CD8-positive, alpha-beta memory T cell (primary cell): ENCODE results near the gene SMG1. TPM values are rescaled to one million over a fixed set of nuclear protein-coding genes. Genes with fewer than 3 reads are reported as not detected.

ENCODE experiments used
- CTCF ChIA-PET: fragments of 350-600 bp; sonication (Branson Sonifier 250); formaldehyde crosslinking; loops from one replicate; lab custom pipeline; 2021; ENCODE audit warnings: antibody characterized with exemption; lab: Charles Lee
- POLR2A ChIA-PET: fragments of 350-600 bp; sonication (Branson Sonifier 250); formaldehyde crosslinking; loops from one replicate; lab custom pipeline; 2021; ENCODE audit warnings: antibody characterized with exemption; lab: Charles Lee
- DNase-seq, 5 donors: peaks; one replicate each; pipeline versions ENCODE4 v3.0.0 to v3.0.0-alpha.2; 2020 to 2022; ENCODE audit warnings: mixed read lengths in 1 of 5
- H3K27ac ChIP-seq: one replicate; pipeline ENCODE4 v1.7.0; 2013; ENCODE audit warnings: low read depth, mild to moderate bottlenecking, low read length, moderate library complexity
- H3K27me3 ChIP-seq: 2 replicates; pipeline ENCODE4 v1.7.0; 2013; ENCODE audit warnings: low read length, mild to moderate bottlenecking; ENCODE audit not compliant: insufficient read depth, poor library complexity, severe bottlenecking
- H3K36me3 ChIP-seq: 2 replicates; pipeline ENCODE4 v1.7.0; 2013; ENCODE audit warnings: mild to moderate bottlenecking, low read length, moderate library complexity; ENCODE audit not compliant: insufficient read depth
- H3K4me1 ChIP-seq: 2 replicates; pipeline ENCODE4 v1.7.0; 2013; ENCODE audit warnings: mild to moderate bottlenecking, low read length, moderate library complexity; ENCODE audit not compliant: insufficient read depth
- H3K4me3 ChIP-seq: 2 replicates; pipeline ENCODE4 v1.7.0; 2013; ENCODE audit warnings: mild to moderate bottlenecking, low read length
- H3K9me3 ChIP-seq: 2 replicates; pipeline ENCODE4 v1.7.0; 2013; ENCODE audit warnings: mild to moderate bottlenecking, low read length
- H3K27ac Mint-ChIP-seq, 8 donors: one replicate each; pipeline ENCODE4 v1.8.0; 2020 to 2021; ENCODE audit warnings: mixed read lengths in 8 of 8, mild to moderate bottlenecking in 6 of 8, inconsistent platforms in 3 of 8, moderate library complexity in 3 of 8
- H3K27me3 Mint-ChIP-seq, 2 donors: one replicate each; pipeline ENCODE4 v1.8.0; 2020 to 2021; ENCODE audit warnings: mixed read lengths in 2 of 2, mild to moderate bottlenecking in 1 of 2, moderate library complexity in 1 of 2
- H3K36me3 Mint-ChIP-seq, 3 donors: one replicate each; pipeline ENCODE4 v1.8.0; 2020 to 2021; ENCODE audit warnings: mixed read lengths in 3 of 3, inconsistent platforms in 1 of 3, mild to moderate bottlenecking in 1 of 3
- H3K4me1 Mint-ChIP-seq, 3 donors: one replicate each; pipeline ENCODE4 v1.8.0; 2020 to 2021; ENCODE audit warnings: mixed read lengths in 3 of 3, inconsistent platforms in 1 of 3, mild to moderate bottlenecking in 1 of 3
- H3K4me3 Mint-ChIP-seq, 7 donors: one replicate each; pipeline ENCODE4 v1.8.0; 2020 to 2021; ENCODE audit warnings: mixed read lengths in 7 of 7, mild to moderate bottlenecking in 6 of 7, moderate library complexity in 4 of 7, inconsistent platforms in 2 of 7
- H3K9me3 Mint-ChIP-seq, 5 donors: one replicate each; pipeline ENCODE4 v1.8.0; 2020 to 2022; ENCODE audit warnings: mixed read lengths in 5 of 5, mild to moderate bottlenecking in 3 of 5, moderate library complexity in 2 of 5, inconsistent platforms in 1 of 5
- polyA plus RNA-seq: library from polyadenylated mRNA; unstranded; fragments of 300-500 nt; fragmentation: Illumina TruSeq; gene quantifications from one replicate; pipeline ENCODE4 v1.2.3, GENCODE V29; 2021
- total RNA-seq, 2 experiments: library from RNA; stranded (reverse); gene quantifications; one replicate each; pipeline ENCODE4 v1.2.3, GENCODE V29; 2021

SMG1 gene
- total and polyA plus RNA-seq, 3 experiments from 2014 or later = 17.8 to 98.2 (median 90.9) TPM

- ChIA-PET CTCF (interaction anchor here (1.0 to 4.5 kb wide), 2 partner anchors 9 to 14 kb away, joined by 3 to 37 read pairs; partner anchors contain the start of gene ARL6IP1), POLR2A (no interaction called here)
- Histone ChIP-seq H3K4me3 (no peak overlapping the region), H3K36me3 (peaks cover 33% of the 10 kb centered on the region), H3K4me1 (peaks cover 4% of the 10 kb centered on the region), H3K9me3 (no peaks in the 10 kb centered on the region), H3K27ac (no peak overlapping the region), H3K27me3 (no peaks in the 10 kb centered on the region)
- peaks cover 0 to 1% (median 0%) of the 10 kb centered on the region in 5 donors for H3K9me3 Mint-ChIP-seq
- DNase-seq = no peak
- peaks cover 13 to 67% (median 18%) of the 10 kb centered on the region in 3 donors for H3K36me3 Mint-ChIP-seq
- H3K4me1 Mint-ChIP-seq = peaks cover 12 to 16% (median 12%) of the 10 kb centered on the region in 3 donors
- H3K27me3 Mint-ChIP-seq = no peaks in the 10 kb centered on the region
- peak overlapping the region in 1 of 8 donors; percentile 30 for H3K27ac Mint-ChIP-seq
- no peak overlapping the region for H3K4me3 Mint-ChIP-seq
These were observed 109.9 kb downstream of the SMG1 start for GRCh38 chr16:18816286-18816685.

- H3K4me1 ChIP-seq = no peaks in the 10 kb centered on the region
- Mint-ChIP-seq H3K9me3 (peaks cover 0 to 1% (median 0%) of the 10 kb centered on the region in 5 donors), H3K36me3 (peaks cover 13 to 75% (median 26%) of the 10 kb centered on the region in 3 donors), H3K27me3 (no peaks in the 10 kb centered on the region), H3K4me3 (no peak overlapping the region), H3K4me1 (no peaks in the 10 kb centered on the region), H3K27ac (peak overlapping the region in 2 of 8 donors; percentile 20 to 46)
- H3K36me3 ChIP-seq = peaks cover 51% of the 10 kb centered on the region
- no peak for DNase-seq
- no peak overlapping the region for H3K4me3 ChIP-seq
- CTCF ChIA-PET = no interaction called here
- no peaks in the 10 kb centered on the region for H3K9me3 ChIP-seq
- POLR2A ChIA-PET = no interaction called here
- H3K27ac ChIP-seq = no peak overlapping the region
- H3K27me3 ChIP-seq = no peaks in the 10 kb centered on the region
These were observed 114.3 kb downstream of the SMG1 start for GRCh38 chr16:18811925-18812324.

GRCh38 chr16:18809165-18809564 lies 117.0 kb downstream of the SMG1 start:
- H3K27ac Mint-ChIP-seq = peak overlapping the region in 1 of 8 donors; percentile 85
- H3K9me3 Mint-ChIP-seq = peaks cover 0 to 1% (median 0%) of the 10 kb centered on the region in 5 donors
- no peak overlapping the region for H3K4me3 Mint-ChIP-seq
- no peak for DNase-seq
- ChIA-PET POLR2A (no interaction called here), CTCF (interaction anchor here (1.3 kb wide), 1 partner anchor 8 kb away, joined by 5 read pairs; the partner anchor contains the start of gene ARL6IP1)
- H3K27me3 ChIP-seq = no peaks in the 10 kb centered on the region
- no peak overlapping the region for H3K4me3 ChIP-seq
- H3K36me3 Mint-ChIP-seq = peaks cover 13 to 65% (median 22%) of the 10 kb centered on the region in 3 donors
- no peak overlapping the region for H3K27ac ChIP-seq
- H3K9me3 ChIP-seq = no peaks in the 10 kb centered on the region
- peaks cover 5% of the 10 kb centered on the region for H3K4me1 ChIP-seq
- H3K36me3 ChIP-seq = peaks cover 41% of the 10 kb centered on the region
- H3K4me1 Mint-ChIP-seq = peaks cover 2 to 21% (median 2%) of the 10 kb centered on the region in 3 donors
- H3K27me3 Mint-ChIP-seq = no peaks in the 10 kb centered on the region

GRCh38 chr16:18805257-18805773 lies 120.9 kb downstream of the SMG1 start:
- Histone ChIP-seq H3K27me3 (no peaks in the 10 kb centered on the region), H3K4me3 (no peak overlapping the region), H3K27ac (no peak overlapping the region), H3K9me3 (no peaks in the 10 kb centered on the region), H3K36me3 (peaks cover 23% of the 10 kb centered on the region), H3K4me1 (peaks cover 31% of the 10 kb centered on the region)
- Mint-ChIP-seq H3K4me1 (peaks cover 24 to 46% (median 32%) of the 10 kb centered on the region in 3 donors), H3K27ac (peak overlapping the region in 3 of 8 donors; percentile 46 to 79 (median 63)), H3K36me3 (peaks cover 0 to 54% (median 12%) of the 10 kb centered on the region in 3 donors), H3K27me3 (peaks cover 0 to 2% of the 10 kb centered on the region in 2 donors), H3K9me3 (no peaks in the 10 kb centered on the region), H3K4me3 (no peak overlapping the region)
- DNase-seq = no peak
- ChIA-PET POLR2A (no interaction called here), CTCF (no interaction called here)

GRCh38 chr16:18804540-18804939 lies 121.7 kb downstream of the SMG1 start:
- peaks cover 31 to 54% (median 39%) of the 10 kb centered on the region in 3 donors for H3K4me1 Mint-ChIP-seq
- H3K4me3 Mint-ChIP-seq = no peak overlapping the region
- POLR2A ChIA-PET = interaction anchor here (0.6 to 6.3 kb wide), 2 partner anchors 14 to 15 kb away, joined by 5 to 118 read pairs; partner anchors contain the start of gene RPS15A
- no peak overlapping the region for H3K4me3 ChIP-seq
- no peaks in the 10 kb centered on the region for H3K9me3 Mint-ChIP-seq
- CTCF ChIA-PET = interaction anchor here (1.1 to 3.5 kb wide), 2 partner anchors 12 to 15 kb away, joined by 3 to 37 read pairs; partner anchors contain the start of gene RPS15A
- H3K27ac Mint-ChIP-seq = peak overlapping the region in 5 of 8 donors; percentile 51 to 87 (median 80)
- peaks cover 0 to 2% of the 10 kb centered on the region in 2 donors for H3K27me3 Mint-ChIP-seq
- peaks cover 15% of the 10 kb centered on the region for H3K36me3 ChIP-seq
- no peak for DNase-seq
- peaks cover 0 to 46% (median 10%) of the 10 kb centered on the region in 3 donors for H3K36me3 Mint-ChIP-seq
- no peaks in the 10 kb centered on the region for H3K9me3 ChIP-seq
- no peaks in the 10 kb centered on the region for H3K27me3 ChIP-seq
- H3K4me1 ChIP-seq = peaks cover 39% of the 10 kb centered on the region
- peak overlapping the region; percentile 26 for H3K27ac ChIP-seq

GRCh38 chr16:18803569-18804462 lies 122.4 kb downstream of the SMG1 start:
- DNase-seq = no peak
- Mint-ChIP-seq H3K4me3 (peak overlapping the region in 4 of 7 donors; percentile 26 to 56 (median 51)), H3K27me3 (peaks cover 0 to 2% of the 10 kb centered on the region in 2 donors), H3K36me3 (peaks cover 0 to 39% (median 6%) of the 10 kb centered on the region in 3 donors), H3K4me1 (peaks cover 35 to 60% (median 44%) of the 10 kb centered on the region in 3 donors), H3K27ac (peak overlapping the region in 7 of 8 donors; percentile 51 to 92 (median 80)), H3K9me3 (no peaks in the 10 kb centered on the region)
- POLR2A ChIA-PET = interaction anchor here (0.6 to 6.3 kb wide), 4 partner anchors 14 to 132 kb away, joined by 5 to 118 read pairs (median 7); partner anchors contain the start of gene RPS15A
- Histone ChIP-seq H3K4me3 (no peak overlapping the region), H3K27ac (peak overlapping the region; percentile 26), H3K27me3 (no peaks in the 10 kb centered on the region), H3K9me3 (no peaks in the 10 kb centered on the region), H3K36me3 (peaks cover 8% of the 10 kb centered on the region), H3K4me1 (peaks cover 45% of the 10 kb centered on the region)
- CTCF ChIA-PET = interaction anchor here (1.1 to 3.5 kb wide), 2 partner anchors 12 to 14 kb away, joined by 3 to 37 read pairs; partner anchors contain the start of gene RPS15A

GRCh38 chr16:18802767-18803343 lies 123.4 kb downstream of the SMG1 start:
- Mint-ChIP-seq H3K9me3 (no peaks in the 10 kb centered on the region), H3K27ac (peak overlapping the region in 6 of 8 donors; percentile 28 to 83 (median 60)), H3K27me3 (peaks cover 0 to 2% of the 10 kb centered on the region in 2 donors), H3K4me1 (peaks cover 39 to 69% (median 54%) of the 10 kb centered on the region in 3 donors), H3K36me3 (peaks cover 0 to 38% (median 1%) of the 10 kb centered on the region in 3 donors), H3K4me3 (peak overlapping the region in 6 of 7 donors; percentile 48 to 98 (median 92))
- H3K4me1 ChIP-seq = peaks cover 45% of the 10 kb centered on the region
- no peaks in the 10 kb centered on the region for H3K27me3 ChIP-seq
- DNase-seq = no peak
- no peak overlapping the region for H3K4me3 ChIP-seq
- CTCF ChIA-PET = interaction anchor here (0.9 to 3.5 kb wide), 7 partner anchors 11 to 266 kb away, joined by 3 to 37 read pairs (median 9); partner anchors contain the start of genes RPS15A and SMG1
- peaks cover 7% of the 10 kb centered on the region for H3K36me3 ChIP-seq
- no peaks in the 10 kb centered on the region for H3K9me3 ChIP-seq
- no peak overlapping the region for H3K27ac ChIP-seq
- POLR2A ChIA-PET = interaction anchor here (0.8 to 6.3 kb wide), 2 partner anchors 13 to 133 kb away, joined by 9 to 118 read pairs; partner anchors contain the start of gene RPS15A
